Measurements from ENCODE around the gene PIP4K2C. TPM values are rescaled to one million over a fixed set of nuclear protein-coding genes. Genes with fewer than 3 reads are reported as not detected.

The PIP4K2C gene
- total RNA-seq, 2 experiments from 2014 or later, result 15.1 to 17.3 TPM

DNA sequence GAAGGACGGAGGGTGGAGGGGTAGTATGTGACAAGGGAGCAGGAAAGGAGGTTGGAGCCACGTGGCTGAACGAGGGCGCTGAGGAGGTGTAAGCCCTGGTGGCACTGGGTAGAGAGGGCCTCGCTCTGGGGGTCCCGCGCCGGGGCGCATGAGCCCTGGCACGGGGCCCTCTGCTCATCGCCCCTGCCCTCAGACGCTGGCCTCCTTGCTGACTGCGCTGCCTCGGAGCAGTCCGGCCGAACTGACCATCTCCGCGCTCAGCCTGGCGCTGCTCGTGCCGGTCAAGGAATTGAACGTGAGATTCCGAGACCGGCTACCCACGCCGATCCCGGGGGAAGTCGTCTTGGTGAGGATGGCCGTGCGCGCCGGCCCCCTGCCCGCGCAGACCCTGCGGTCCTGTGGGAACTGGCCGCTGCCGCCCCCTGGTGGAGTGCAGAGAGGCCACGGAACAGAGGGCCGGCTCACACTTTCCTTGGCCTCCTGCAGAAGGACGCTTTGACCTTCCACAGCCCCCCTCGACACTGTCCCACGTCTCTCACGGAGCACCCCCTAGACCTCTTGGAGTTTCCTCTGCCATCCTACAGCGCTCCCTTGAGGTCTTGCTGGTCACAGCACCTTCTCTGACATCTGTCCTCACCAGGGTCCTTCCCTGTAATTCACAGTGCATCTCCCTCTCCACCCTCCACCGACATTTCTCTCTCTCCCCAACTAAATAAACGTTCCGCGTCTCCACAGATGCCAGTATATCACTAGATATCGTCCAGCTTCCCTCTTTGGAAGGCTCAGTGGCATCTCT is 30.7 kb downstream of the PIP4K2C start:
- peak; percentile 33 to 77 (median 50) for DNase-seq
- H3K4me3 ChIP-seq (ENCODE audit: low read length), result peak overlapping the region; percentile 40
- POLR2A ChIA-PET, result interaction anchor here (0.7 to 1.8 kb wide), 3 partner anchors 30 to 125 kb away, joined by 3 to 7 read pairs (median 5); partner anchors contain the start of gene PIP4K2C
- intact Hi-C loops (cut with DNase I, micrococcal nuclease), result loop anchor here (1.0 to 2.0 kb wide), 3 partner anchors 38 to 163 kb away; partner anchors contain the start of gene GLI1 (in 2 of the 2)
- CTCF ChIA-PET, result interaction anchor here (1.0 to 3.6 kb wide), 5 partner anchors 12 to 163 kb away, joined by 4 to 36 read pairs (median 8); partner anchors contain the start of genes B4GALNT1 and GLI1
- Mint-ChIP-seq H3K36me3 (ENCODE audit: low read depth) (no peaks in the 10 kb centered on the region), H3K27ac (no peak overlapping the region), H3K27me3 (peaks cover 100% of the 10 kb centered on the region), H3K4me3 (peak overlapping the region; percentile 80), H3K9me3 (no peaks in the 10 kb centered on the region), H3K4me1 (ENCODE audit: low read depth) (peaks cover 34% of the 10 kb centered on the region)
- no peak overlapping the region for H3K27ac ChIP-seq (ENCODE audit: low read depth in 1 of 2, low read length in 2 of 2)
- no peaks in the 10 kb centered on the region for H3K36me3 ChIP-seq (ENCODE audit: insufficient read depth, low read length)
- peaks cover 89 to 93% of the 10 kb centered on the region in 2 experiments for H3K27me3 ChIP-seq (ENCODE audit: control insufficient read depth in 1 of 2, insufficient read depth in 2 of 2, low read length in 2 of 2)
- TF ChIP-seq, protein P1, sequence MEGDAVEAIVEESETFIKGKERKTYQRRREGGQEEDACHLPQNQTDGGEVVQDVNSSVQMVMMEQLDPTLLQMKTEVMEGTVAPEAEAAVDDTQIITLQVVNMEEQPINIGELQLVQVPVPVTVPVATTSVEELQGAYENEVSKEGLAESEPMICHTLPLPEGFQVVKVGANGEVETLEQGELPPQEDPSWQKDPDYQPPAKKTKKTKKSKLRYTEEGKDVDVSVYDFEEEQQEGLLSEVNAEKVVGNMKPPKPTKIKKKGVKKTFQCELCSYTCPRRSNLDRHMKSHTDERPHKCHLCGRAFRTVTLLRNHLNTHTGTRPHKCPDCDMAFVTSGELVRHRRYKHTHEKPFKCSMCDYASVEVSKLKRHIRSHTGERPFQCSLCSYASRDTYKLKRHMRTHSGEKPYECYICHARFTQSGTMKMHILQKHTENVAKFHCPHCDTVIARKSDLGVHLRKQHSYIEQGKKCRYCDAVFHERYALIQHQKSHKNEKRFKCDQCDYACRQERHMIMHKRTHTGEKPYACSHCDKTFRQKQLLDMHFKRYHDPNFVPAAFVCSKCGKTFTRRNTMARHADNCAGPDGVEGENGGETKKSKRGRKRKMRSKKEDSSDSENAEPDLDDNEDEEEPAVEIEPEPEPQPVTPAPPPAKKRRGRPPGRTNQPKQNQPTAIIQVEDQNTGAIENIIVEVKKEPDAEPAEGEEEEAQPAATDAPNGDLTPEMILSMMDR (IDR thresholded peaks at IDR 0.05), result peak; percentile 96
- H3K4me1 ChIP-seq (ENCODE audit: insufficient read depth, low read length), result peaks cover 33% of the 10 kb centered on the region
- peaks cover 0 to 17% of the 10 kb centered on the region in 2 experiments for H3K9me3 ChIP-seq (ENCODE audit: control insufficient read depth in 1 of 2, insufficient read depth in 1 of 2, low read length in 2 of 2)
- peak; percentile 66 for ATAC-seq (ENCODE audit: poor library complexity)

DNA sequence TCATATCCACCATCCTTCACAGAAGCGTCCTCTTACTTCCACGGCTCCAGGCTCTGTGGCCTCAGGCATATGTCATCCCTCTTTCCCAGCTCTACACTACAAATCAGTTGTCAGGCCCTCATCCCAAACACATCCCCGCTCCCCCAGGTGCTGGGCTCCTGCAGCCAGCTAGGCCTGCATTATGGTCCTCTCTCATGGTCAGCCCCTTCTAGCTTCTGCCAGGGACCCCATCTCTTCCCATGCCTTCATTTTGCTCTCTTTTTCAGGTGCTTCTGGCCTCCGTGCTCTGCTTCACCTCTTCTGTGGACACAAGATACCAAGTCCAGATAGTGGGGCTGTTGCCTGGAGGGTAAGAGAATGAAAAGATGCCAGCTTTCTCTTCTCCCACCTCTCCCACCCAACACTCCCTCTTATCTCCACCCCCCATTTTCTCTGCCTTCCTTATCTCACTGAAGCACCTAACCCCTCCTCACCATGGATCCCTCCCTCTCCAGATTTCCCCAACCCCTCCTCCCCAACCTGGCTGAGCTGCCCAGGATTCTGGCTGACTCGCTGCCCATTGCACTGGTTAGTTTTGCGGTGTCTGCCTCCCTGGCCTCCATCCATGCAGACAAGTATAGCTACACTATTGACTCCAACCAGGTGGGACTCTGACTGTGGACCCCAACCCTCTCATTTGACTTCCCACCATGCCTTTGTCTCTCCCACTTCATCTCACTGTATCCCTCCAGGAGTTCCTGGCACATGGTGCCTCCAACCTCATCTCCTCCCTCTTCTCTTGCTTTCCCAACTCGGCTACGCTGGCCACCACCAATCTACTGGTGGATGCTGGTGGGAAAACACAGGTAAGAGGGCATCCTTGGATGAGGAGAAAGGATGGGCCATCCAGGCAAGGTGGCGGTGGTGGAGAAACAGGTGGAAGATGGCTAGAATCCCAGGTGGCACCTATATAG is 31.6 kb downstream of the PIP4K2C start:
- Mint-ChIP-seq H3K4me1 (ENCODE audit: low read depth) (peaks cover 39% of the 10 kb centered on the region), H3K9me3 (no peaks in the 10 kb centered on the region), H3K4me3 (peak overlapping the region; percentile 44), H3K36me3 (ENCODE audit: low read depth) (no peaks in the 10 kb centered on the region), H3K27ac (no peak overlapping the region), H3K27me3 (peaks cover 100% of the 10 kb centered on the region)
- peaks cover 41% of the 10 kb centered on the region for H3K4me1 ChIP-seq (ENCODE audit: insufficient read depth, low read length)
- ChIA-PET POLR2A (no interaction called here), CTCF (interaction anchor here (1.2 to 2.2 kb wide), 2 partner anchors 39 to 164 kb away, joined by 4 to 18 read pairs; partner anchors contain the start of gene GLI1)
- no peak overlapping the region for H3K27ac ChIP-seq (ENCODE audit: low read depth in 1 of 2, low read length in 2 of 2)
- no peaks in the 10 kb centered on the region for H3K36me3 ChIP-seq (ENCODE audit: insufficient read depth, low read length)
- TF ChIP-seq, protein P1 (IDR thresholded peaks at IDR 0.05), result no peak
- peaks cover 94 to 99% of the 10 kb centered on the region in 2 experiments for H3K27me3 ChIP-seq (ENCODE audit: control insufficient read depth in 1 of 2, insufficient read depth in 2 of 2, low read length in 2 of 2)
- H3K9me3 ChIP-seq (ENCODE audit: control insufficient read depth in 1 of 2, insufficient read depth in 1 of 2, low read length in 2 of 2), result peaks cover 0 to 19% of the 10 kb centered on the region in 2 experiments
- H3K4me3 ChIP-seq (ENCODE audit: low read length), result no peak overlapping the region
- DNase-seq, result no peak
- intact Hi-C loops (cut with DNase I, micrococcal nuclease), result no loop called here
- no peak for ATAC-seq (ENCODE audit: poor library complexity)

DNA sequence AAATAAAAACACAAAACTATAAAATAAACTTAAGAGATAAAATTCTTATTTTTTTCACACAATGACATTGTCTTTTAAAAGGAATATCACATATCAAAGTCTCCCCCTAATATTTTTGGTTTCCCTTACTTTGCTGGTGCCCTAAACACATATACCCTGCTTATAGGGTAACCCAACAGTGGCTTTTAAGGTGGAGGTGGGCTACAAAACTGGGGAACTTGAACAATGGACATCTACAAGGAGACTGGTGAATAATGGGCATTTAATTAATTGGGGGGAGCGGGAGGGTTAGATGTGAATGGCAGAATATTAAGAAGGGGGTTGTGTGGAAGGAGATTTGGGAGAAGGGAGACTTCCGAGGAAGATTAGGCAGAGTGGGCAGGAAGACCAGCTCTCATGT is 32.4 kb downstream of the PIP4K2C start:
- ATAC-seq (ENCODE audit: poor library complexity) (no peak), DNase-seq (no peak)
- Mint-ChIP-seq H3K27ac (no peak overlapping the region), H3K9me3 (no peaks in the 10 kb centered on the region), H3K36me3 (ENCODE audit: low read depth) (no peaks in the 10 kb centered on the region), H3K4me1 (ENCODE audit: low read depth) (peaks cover 45% of the 10 kb centered on the region), H3K27me3 (peaks cover 98% of the 10 kb centered on the region), H3K4me3 (no peak overlapping the region)
- intact Hi-C loops (cut with DNase I, micrococcal nuclease), result no loop called here
- TF ChIP-seq, protein P1 (IDR thresholded peaks at IDR 0.05), result no peak
- CTCF ChIA-PET, result interaction anchor here (2.2 kb wide), 1 partner anchor 40 kb away, joined by 18 read pairs; no protein-coding TSS in a partner anchor
- H3K36me3 ChIP-seq (ENCODE audit: insufficient read depth, low read length), result no peaks in the 10 kb centered on the region
- H3K9me3 ChIP-seq (ENCODE audit: control insufficient read depth in 1 of 2, insufficient read depth in 1 of 2, low read length in 2 of 2), result peaks cover 0 to 23% of the 10 kb centered on the region in 2 experiments
- no peak overlapping the region for H3K27ac ChIP-seq (ENCODE audit: low read depth in 1 of 2, low read length in 2 of 2)
- peaks cover 95 to 99% of the 10 kb centered on the region in 2 experiments for H3K27me3 ChIP-seq (ENCODE audit: control insufficient read depth in 1 of 2, insufficient read depth in 2 of 2, low read length in 2 of 2)
- H3K4me3 ChIP-seq (ENCODE audit: low read length), result no peak overlapping the region
- POLR2A ChIA-PET, result no interaction called here
- H3K4me1 ChIP-seq (ENCODE audit: insufficient read depth, low read length), result peaks cover 47% of the 10 kb centered on the region
